Vagina (tissue), 2 donors: ENCODE measurements around the gene EPO. TPM values are rescaled to one million over a fixed set of nuclear protein-coding genes. Genes with fewer than 3 reads are reported as not detected.
A peak's percentile ranks its signal among the peaks of the same experiment; 100 is the strongest.

Source experiments
- DNase-seq, 2 donors: peaks; one replicate each; pipeline ENCODE4 v3.0.0-alpha.2; 2017; ENCODE audit errors: extremely low spot score in 2 of 2
- H3K27ac ChIP-seq: fragments of 200-600 bp; sonication (generic); one replicate; pipeline ENCODE4 v1.5.1; 2019
- H3K27me3 ChIP-seq: fragments of 200-600 bp; sonication (generic); one replicate; pipeline ENCODE4 v1.5.1; 2019
- H3K36me3 ChIP-seq, 2 donors: fragments of 200-600 bp; sonication (generic); one replicate each; pipeline ENCODE4 v1.5.1; 2017 to 2019
- H3K4me1 ChIP-seq: fragments of 200-600 bp; sonication (generic); one replicate; pipeline ENCODE4 v1.5.1; 2019
- H3K4me3 ChIP-seq, 2 donors: fragments of 200-600 bp; sonication (generic); 1 replicate in 1 of 2; 2 replicates in 1 of 2; pipeline ENCODE4 v1.5.1; 2016 to 2019
- H3K9me3 ChIP-seq: fragments of 200-600 bp; sonication (generic); one replicate; pipeline ENCODE4 v1.5.1; 2019
- CTCF ChIP-seq, 3 experiments: fragments of 450-650 bp in 2 of 3; fragments of 200-600 bp in 1 of 3; sonication (generic) in 1 of 3; IDR thresholded peaks; one replicate each; pipeline ENCODE4 v1.5.1; 2017 to 2019; ENCODE audit warnings: antibody characterized with exemption in 3 of 3, mild to moderate bottlenecking in 2 of 3, moderate library complexity in 2 of 3
- POLR2A ChIP-seq, 2 donors: fragments of 450-650 bp; IDR thresholded peaks; one replicate each; pipeline ENCODE4 v1.6.1; 2017; ENCODE audit warnings: antibody characterized with exemption in 2 of 2, mild to moderate bottlenecking in 2 of 2, moderate library complexity in 2 of 2
- POLR2AphosphoS5 ChIP-seq, 2 donors: sonication (generic); formaldehyde crosslinking; IDR thresholded peaks; one replicate each; pipeline ENCODE4 v1.9.0; 2017; ENCODE audit warnings: antibody characterized with exemption in 2 of 2, mild to moderate bottlenecking in 2 of 2, low read depth in 1 of 2; ENCODE audit not compliant: insufficient read depth in 1 of 2
- intact Hi-C: fragments of 100-400 bp; cut with DNase I; formaldehyde crosslinking; loops from one replicate; pipeline ENCODE4 v1.15.1; 2023
- total RNA-seq: library from RNA; depleted of rRNA; stranded (reverse); fragments of >200 nt; gene quantifications from one replicate; pipeline ENCODE4 v1.2.3, GENCODE V29; 2016

Gene EPO
- total RNA-seq, 1 donor from 2014 or later: not detected

GRCh38 chr7:100689230-100690135 is 30.8 kb upstream of the EPO start:
- intact Hi-C loops: loop anchor here (5.0 kb wide), 3 partner anchors 87 to 222 kb away; partner anchors contain the start of gene PCOLCE
- peaks cover 62% of the 10 kb centered on the region for H3K4me1 ChIP-seq
- no peaks in the 10 kb centered on the region for H3K9me3 ChIP-seq
- peaks cover 4 to 41% of the 10 kb centered on the region in 2 donors for H3K36me3 ChIP-seq
- TF ChIP-seq CTCF (IDR thresholded peaks at IDR 0.05) (no peak), POLR2AphosphoS5 (IDR thresholded peaks at IDR 0.05; ENCODE audit: insufficient read depth in 1 of 2, low read depth in 1 of 2) (no peak)
- no peak for DNase-seq
- no peak overlapping the region for H3K27ac ChIP-seq
- no peaks in the 10 kb centered on the region for H3K27me3 ChIP-seq
- H3K4me3 ChIP-seq: no peak overlapping the region

- Histone ChIP-seq H3K27me3 (no peaks in the 10 kb centered on the region), H3K27ac (peak overlapping the region; percentile 95), H3K4me3 (peak overlapping the region; percentile 91 to 100), H3K36me3 (peaks cover 4 to 16% of the 10 kb centered on the region in 2 donors), H3K4me1 (peaks cover 68% of the 10 kb centered on the region), H3K9me3 (no peaks in the 10 kb centered on the region)
- TF ChIP-seq CTCF (IDR thresholded peaks at IDR 0.05): peak; percentile 66 to 85 (median 81)
- peak; percentile 34 to 51 for TF ChIP-seq POLR2AphosphoS5 (IDR thresholded peaks at IDR 0.05; ENCODE audit: insufficient read depth in 1 of 2, low read depth in 1 of 2)
- no peak for TF ChIP-seq POLR2A (IDR thresholded peaks at IDR 0.05)
- DNase-seq: peak in 1 of 2 donors; percentile 94
- intact Hi-C loops: loop anchor here (5.0 kb wide), 3 partner anchors 90 to 225 kb away; partner anchors contain the start of gene PCOLCE
These were observed 28.3 kb upstream of the EPO start for GRCh38 chr7:100691676-100692577.

- no peak for TF ChIP-seq POLR2AphosphoS5 (IDR thresholded peaks at IDR 0.05; ENCODE audit: insufficient read depth in 1 of 2, low read depth in 1 of 2)
- TF ChIP-seq CTCF (IDR thresholded peaks at IDR 0.05): no peak
- H3K36me3 ChIP-seq: peaks cover 4 to 10% of the 10 kb centered on the region in 2 donors
- DNase-seq: no peak
- H3K27ac ChIP-seq: peak overlapping the region; percentile 95
- no peaks in the 10 kb centered on the region for H3K27me3 ChIP-seq
- H3K4me3 ChIP-seq: peak overlapping the region; percentile 91 to 100
- H3K9me3 ChIP-seq: no peaks in the 10 kb centered on the region
- H3K4me1 ChIP-seq: peaks cover 67% of the 10 kb centered on the region
- intact Hi-C loops: loop anchor here (5.0 kb wide), 3 partner anchors 90 to 225 kb away; partner anchors contain the start of gene PCOLCE
These were observed 27.7 kb upstream of the EPO start for GRCh38 chr7:100692578-100692961.

GRCh38 chr7:100693312-100694097 is 26.8 kb upstream of the EPO start:
- Histone ChIP-seq H3K27ac (peak overlapping the region; percentile 95), H3K9me3 (no peaks in the 10 kb centered on the region), H3K27me3 (no peaks in the 10 kb centered on the region), H3K36me3 (peaks cover 0 to under 1% of the 10 kb centered on the region in 2 donors), H3K4me1 (peaks cover 58% of the 10 kb centered on the region), H3K4me3 (peak overlapping the region; percentile 91 to 100)
- no peak for DNase-seq
- intact Hi-C loops: loop anchor here (5.0 kb wide), 3 partner anchors 91 to 226 kb away; partner anchors contain the start of gene PCOLCE
- TF ChIP-seq POLR2AphosphoS5 (IDR thresholded peaks at IDR 0.05; ENCODE audit: insufficient read depth in 1 of 2, low read depth in 1 of 2) (no peak), POLR2A (IDR thresholded peaks at IDR 0.05) (no peak), CTCF (IDR thresholded peaks at IDR 0.05) (no peak)
